Cardiac fibroblast (primary cell): ENCODE results near the gene MAGEA11.
"Not testable (repeated sequence)": the region's sequence is repeated elsewhere in the genome, so short reads cannot be mapped to it uniquely, and the experiment has no call there.

Experiments used
- DNase-seq, 2 donors: peaks; one replicate each; pipeline versions ENCODE4 v3.0.0 to v3.0.0-alpha.2; 2010; ENCODE audit warnings: low read depth in 2 of 2
- H3K4me3 ChIP-seq, 2 donors: replicated peaks in 1 of 2; 1 replicate in 1 of 2; 2 replicates in 1 of 2; pipeline ENCODE4 v1.5.1; 2011; ENCODE audit warnings: low read depth in 2 of 2, low read length in 2 of 2, mild to moderate bottlenecking in 2 of 2, moderate library complexity in 1 of 2
- TF ChIP-seq, protein P1 (sequence below): IDR thresholded peaks from one replicate; pipeline ENCODE4 v1.5.1; 2011; ENCODE audit warnings: low read depth, mild to moderate bottlenecking, low read length, inconsistent platforms

The MAGEA11 gene, protein sequence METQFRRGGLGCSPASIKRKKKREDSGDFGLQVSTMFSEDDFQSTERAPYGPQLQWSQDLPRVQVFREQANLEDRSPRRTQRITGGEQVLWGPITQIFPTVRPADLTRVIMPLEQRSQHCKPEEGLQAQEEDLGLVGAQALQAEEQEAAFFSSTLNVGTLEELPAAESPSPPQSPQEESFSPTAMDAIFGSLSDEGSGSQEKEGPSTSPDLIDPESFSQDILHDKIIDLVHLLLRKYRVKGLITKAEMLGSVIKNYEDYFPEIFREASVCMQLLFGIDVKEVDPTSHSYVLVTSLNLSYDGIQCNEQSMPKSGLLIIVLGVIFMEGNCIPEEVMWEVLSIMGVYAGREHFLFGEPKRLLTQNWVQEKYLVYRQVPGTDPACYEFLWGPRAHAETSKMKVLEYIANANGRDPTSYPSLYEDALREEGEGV

DNA sequence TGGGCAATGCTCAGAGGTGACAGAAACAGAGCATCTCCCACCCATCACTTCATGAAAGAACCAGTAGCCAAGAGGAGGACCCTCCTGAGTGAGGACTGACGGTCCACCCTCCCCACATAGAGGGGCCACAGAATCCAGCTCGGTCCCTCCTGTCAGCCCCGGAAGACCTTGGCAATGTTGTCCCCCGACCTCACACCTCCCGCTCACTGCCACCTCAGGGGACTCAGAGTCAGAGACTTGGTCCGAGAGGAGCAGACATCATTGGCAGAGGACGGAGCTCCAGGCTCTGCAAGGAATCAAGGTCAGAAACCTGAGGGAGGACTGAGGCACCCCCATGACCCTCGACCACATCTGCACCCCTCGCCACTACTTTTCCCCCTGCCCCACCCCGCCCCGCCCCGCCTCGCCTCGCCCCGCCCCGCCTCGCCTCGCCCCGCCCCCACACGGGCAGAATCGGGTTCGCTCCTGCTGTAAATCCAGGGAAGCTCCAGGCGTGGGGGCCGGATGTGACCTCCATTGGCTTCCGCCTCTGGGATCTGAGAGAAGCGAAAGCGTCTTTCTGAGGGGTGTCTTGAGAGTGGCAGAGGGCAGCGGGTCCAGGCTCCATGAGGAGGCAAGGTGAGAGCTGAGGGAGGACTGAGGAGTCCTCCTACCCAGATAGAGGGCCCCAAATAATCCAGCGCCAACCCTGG lies at the start of gene MAGEA11:
MAGEA11 (plus strand) TSS at position 516 of the 692 bp plus-strand sequence. CDS start 1,100 bp downstream, outside the sequence.
- TF ChIP-seq, protein P1, sequence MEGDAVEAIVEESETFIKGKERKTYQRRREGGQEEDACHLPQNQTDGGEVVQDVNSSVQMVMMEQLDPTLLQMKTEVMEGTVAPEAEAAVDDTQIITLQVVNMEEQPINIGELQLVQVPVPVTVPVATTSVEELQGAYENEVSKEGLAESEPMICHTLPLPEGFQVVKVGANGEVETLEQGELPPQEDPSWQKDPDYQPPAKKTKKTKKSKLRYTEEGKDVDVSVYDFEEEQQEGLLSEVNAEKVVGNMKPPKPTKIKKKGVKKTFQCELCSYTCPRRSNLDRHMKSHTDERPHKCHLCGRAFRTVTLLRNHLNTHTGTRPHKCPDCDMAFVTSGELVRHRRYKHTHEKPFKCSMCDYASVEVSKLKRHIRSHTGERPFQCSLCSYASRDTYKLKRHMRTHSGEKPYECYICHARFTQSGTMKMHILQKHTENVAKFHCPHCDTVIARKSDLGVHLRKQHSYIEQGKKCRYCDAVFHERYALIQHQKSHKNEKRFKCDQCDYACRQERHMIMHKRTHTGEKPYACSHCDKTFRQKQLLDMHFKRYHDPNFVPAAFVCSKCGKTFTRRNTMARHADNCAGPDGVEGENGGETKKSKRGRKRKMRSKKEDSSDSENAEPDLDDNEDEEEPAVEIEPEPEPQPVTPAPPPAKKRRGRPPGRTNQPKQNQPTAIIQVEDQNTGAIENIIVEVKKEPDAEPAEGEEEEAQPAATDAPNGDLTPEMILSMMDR = no peak
- H3K4me3 ChIP-seq = no peak within 1 kb of the TSS

DNA sequence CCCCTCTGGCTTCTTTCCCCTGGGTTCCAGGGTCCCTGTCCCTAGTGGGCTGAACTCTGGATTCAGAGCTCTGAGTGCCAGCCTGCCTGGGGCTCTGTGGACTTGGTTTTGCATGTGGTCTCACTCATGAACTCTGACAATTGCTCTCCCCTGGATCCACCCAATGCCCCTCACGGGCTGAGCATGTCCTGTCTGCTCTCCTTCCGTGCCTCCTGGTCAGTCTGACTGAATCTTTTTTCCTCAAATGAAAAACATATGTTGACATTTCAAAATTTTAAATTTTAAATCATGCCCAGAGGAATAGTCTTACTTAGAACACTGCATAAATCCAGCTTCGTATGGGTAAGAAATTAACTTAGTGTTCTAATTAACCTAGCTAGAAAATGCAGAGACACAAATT lies 36.8 kb upstream of the MAGEA11 start:
- not testable (repeated sequence) for DNase-seq, H3K4me3 ChIP-seq

More for the DNA sequence above, at the start of gene MAGEA11:
- DNase-seq = no peak

DNA sequence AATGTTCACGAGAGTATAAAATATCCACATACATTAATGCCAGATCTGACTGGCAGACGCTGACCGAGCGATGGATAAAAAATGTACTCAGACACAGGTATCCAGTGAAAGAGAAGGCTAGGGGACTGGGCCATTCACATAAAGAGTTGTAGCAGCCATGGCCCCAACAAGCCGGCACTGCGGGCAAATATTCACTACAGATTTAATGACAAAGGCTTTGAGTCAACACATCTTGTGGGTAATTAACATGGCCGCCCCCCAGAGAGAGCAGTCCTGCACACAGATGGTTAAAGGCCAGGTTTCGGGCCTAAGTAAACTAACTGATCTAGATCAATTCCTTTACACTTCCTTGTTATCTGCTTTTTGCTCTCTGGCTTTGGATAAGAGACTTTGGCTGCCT lies 36.3 kb upstream of the MAGEA11 start:
- H3K4me3 ChIP-seq, DNase-seq: not testable (repeated sequence)

DNA sequence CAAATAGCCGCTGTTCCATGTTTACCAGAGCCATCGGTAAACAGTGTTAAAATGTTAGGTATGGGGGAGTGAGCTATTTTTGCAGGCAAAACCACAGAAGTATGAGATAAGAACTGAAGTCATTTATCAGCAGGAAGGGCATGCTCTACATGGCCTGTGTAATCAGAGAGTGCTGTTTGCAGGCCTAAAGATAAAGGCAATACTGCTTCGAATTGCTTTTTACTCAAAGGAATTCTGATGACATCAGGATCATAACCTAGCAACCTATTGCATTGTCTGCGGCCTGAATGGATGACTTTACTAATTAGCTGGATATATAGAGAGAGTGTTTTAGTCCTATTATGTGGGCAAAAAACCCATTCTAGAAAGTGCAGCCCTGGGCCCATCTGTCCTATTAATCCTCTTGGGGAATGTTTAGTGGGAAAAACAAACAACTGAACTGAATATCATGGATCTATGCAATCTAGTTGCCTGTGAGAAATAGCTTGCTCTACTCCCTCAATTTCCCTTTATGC lies 32.6 kb upstream of the MAGEA11 start:
- not testable (repeated sequence) for H3K4me3 ChIP-seq, DNase-seq

DNA sequence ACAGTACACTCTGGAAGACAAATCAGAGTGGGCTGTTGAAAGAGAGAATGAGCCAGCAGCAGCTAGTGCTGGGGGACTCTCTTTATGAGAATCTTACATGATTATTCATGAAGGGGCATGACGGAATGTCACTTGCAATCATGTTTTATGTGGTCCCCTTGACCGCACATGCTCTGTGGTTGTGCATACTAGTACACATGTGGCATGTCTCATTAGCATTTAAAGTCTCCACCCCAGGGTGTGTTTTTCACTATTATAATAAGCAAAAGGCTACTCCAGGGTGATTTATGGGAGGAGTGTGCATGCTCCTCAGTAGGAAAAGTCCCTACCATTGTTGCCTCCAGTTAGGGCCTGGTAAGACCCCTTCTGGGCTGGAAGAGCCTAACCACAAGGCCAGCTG lies 30.7 kb upstream of the MAGEA11 start:
- no peak for DNase-seq
- H3K4me3 ChIP-seq = no peak overlapping the region
- TF ChIP-seq, protein P1 = no peak

DNA sequence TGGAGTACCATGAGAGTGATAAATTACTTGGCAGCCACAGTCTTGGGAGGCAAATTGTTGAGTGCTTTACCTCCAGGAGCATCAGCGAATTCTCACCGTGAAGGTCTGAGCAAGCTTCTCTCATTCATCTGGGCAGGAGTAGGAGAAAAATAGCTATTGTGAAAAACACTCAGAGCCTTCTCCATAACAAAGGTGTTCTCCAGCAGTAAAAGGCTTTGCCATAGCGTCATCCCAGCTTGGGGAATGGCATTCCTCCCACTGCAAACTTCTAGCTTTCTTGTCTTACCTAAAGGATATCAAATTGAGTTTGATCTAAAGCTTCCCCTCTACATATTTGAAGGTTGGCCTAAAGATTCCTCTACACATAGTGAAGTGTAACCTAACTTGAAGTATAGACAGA lies 29.8 kb upstream of the MAGEA11 start:
- H3K4me3 ChIP-seq = no peak overlapping the region
- DNase-seq = no peak

DNA sequence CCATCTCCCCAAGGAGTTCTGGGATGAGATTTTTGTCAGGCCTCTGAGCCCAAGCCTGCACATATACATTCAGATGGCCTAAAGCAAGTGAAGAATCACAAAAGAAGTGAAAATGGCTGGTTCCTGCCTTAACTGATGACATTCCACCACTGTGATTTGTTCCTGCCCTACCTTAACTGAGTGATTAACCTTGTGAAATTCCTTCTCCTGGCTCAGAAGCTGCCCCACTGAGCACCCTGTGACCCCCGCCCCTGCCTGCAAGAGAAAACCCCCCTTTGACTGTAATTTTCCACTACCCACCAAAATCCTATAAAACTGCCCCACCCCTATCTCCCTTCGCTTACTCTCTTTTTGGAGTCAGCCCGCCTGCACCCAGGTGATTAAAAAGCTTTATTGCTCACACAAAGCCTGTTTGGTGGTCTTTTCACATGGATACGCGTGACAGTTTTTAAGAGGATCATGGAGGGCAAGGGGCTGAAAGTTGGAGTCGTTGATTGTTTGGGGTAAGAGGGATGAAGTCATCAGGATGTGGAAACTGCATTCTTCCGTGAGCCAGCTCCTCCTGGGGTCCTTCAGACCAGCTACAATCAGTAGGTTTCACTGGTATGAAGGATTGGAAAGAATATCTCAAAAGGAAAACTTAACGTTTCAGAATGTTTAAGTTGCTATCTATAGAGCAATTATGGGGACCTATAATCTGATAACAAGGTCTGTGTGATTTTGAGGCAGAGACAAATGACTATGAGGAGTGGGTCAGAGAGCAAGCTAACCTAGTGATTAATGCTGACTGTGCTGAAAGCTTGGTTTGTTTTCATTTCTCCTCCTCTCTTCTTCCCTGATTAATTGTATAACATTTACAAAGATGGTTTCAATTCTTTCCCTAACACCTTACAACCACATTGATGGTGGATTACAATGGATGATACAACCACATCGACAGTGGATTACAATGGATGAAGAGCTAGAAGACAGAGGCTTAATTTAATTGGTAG lies 28.6 kb upstream of the MAGEA11 start:
- TF ChIP-seq, protein P1 = no peak

More for the DNA sequence above, 29.8 kb upstream of the MAGEA11 start:
- TF ChIP-seq, protein P1 = no peak

More for the DNA sequence above, 28.6 kb upstream of the MAGEA11 start:
- no peak for DNase-seq
- no peak overlapping the region for H3K4me3 ChIP-seq
